ENCODE results near the gene GRID2.
"Not testable (repeated sequence)": the region's sequence is repeated elsewhere in the genome, so short reads cannot be mapped to it uniquely, and the experiment has no call there.

GRID2 gene

GRCh38 chr4:92305878-92306520 is 2.2 kb downstream of the GRID2 start:
- DNase-seq, result no peak

GRCh38 chr4:92307181-92307580 is 3.4 kb downstream of the GRID2 start:
- DNase-seq, result no peak

DNA sequence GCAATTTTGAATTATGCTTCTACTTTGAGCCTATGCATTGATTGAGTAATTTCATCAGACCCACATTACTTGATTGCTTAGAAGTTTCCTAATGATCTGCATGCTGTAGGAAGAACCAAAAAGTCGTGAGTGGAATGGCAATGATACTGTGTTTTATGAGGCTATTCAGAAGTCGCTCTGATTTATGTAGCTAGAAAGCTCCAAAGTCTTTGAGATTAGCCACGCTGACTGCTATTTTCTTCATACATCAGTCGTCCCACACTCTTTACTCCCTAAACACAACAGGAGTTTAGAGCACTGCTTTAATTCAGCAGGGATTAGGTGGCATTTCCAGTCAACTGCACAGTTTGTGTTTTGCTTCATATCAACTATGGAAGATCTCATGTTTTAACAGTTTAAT is 4.1 kb downstream of the GRID2 start:
- DNase-seq, result no peak

DNA sequence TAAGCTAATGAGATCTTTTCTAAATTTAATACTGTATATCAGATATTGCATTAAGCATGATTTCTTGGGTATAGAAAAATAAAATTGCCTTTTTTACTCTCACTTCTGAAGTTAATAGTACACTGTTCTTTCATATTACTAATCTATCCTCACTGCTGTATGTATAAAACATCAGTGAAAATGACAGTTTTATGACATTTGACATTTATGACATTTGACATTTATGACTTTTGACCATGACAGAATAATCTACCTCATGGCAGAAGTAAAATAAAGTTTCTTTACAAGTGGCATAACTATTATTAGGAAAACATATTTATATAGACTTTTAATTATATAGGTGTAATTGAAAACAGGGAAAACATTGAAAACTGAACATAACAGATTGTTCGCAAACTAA is 13.3 kb downstream of the GRID2 start:
- DNase-seq, result no peak

DNA sequence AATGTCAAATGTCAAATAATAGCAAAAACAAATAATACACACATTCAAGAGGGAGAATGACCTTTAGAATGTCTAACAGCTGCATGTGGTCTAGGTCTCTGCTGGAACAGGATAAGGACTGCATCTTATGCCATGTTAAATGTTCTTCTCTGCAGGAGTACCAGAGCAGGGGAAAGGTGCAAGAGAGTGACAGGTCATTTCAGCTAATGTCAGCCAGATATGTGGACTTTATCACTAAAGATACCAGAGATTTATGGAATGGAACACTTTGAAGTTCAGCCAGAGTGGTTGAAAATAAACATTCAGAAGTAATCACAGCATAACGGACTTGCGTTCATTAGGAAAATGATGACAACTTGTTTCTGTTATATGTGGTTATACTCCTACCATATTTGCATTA is 24.3 kb downstream of the GRID2 start:
- no peak for DNase-seq

GRCh38 chr4:92333016-92333415 is 29.2 kb downstream of the GRID2 start:
- DNase-seq, result no peak

GRCh38 chr4:92334716-92335350 is 31.1 kb downstream of the GRID2 start:
- DNase-seq, result no peak

- no peak for DNase-seq
These were observed 35.9 kb downstream of the GRID2 start for GRCh38 chr4:92339676-92340075.

- DNase-seq, result no peak
These were observed 40.5 kb downstream of the GRID2 start for GRCh38 chr4:92344216-92344615.

- no peak for DNase-seq
These were observed 42.5 kb downstream of the GRID2 start for GRCh38 chr4:92346289-92346688.

DNA sequence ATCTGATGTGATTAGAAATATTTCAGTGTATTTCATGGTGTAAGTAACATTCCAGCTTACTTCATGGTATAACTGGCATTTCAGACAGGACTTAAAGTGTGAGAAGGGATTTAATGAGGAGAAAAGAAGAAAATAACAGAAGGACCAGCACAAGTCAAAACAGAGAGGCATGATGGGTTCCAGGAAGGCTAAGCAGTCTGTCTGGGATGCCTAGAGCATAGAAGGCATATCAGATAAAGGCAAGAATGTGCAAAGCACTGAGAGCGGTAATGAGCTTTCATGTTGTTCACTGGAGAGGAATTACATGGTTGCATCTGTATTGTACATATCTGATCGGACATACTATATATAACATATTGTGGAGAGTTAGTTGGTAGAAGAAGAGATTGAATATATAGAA is 54.2 kb downstream of the GRID2 start:
- no peak for DNase-seq

DNA sequence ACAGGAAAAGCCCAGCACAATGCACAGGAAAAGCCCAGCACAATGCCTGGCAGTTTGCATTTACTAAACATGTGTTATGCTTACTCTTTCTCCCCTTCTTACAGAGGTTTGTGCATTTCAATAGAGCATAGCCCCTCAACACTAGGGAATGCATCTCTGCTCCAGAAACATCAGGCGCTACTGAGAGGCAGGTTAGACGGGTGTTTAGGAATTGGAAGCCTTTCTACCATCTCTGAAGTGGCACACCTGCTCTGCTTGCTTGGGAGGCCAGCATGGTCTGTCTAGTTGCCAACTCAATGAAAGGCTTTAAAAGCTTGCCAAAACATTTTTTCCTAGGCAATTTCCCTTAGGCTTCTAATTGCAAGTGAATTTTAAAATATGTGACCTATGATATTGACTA is 55.7 kb downstream of the GRID2 start:
- DNase-seq, result no peak

GRCh38 chr4:92362028-92362427 is 58.3 kb downstream of the GRID2 start:
- DNase-seq, result no peak

- no peak for DNase-seq
These were observed 64.9 kb downstream of the GRID2 start for GRCh38 chr4:92368653-92369052.

- DNase-seq, result no peak
These were observed 77.8 kb downstream of the GRID2 start for GRCh38 chr4:92381616-92382015.

DNA sequence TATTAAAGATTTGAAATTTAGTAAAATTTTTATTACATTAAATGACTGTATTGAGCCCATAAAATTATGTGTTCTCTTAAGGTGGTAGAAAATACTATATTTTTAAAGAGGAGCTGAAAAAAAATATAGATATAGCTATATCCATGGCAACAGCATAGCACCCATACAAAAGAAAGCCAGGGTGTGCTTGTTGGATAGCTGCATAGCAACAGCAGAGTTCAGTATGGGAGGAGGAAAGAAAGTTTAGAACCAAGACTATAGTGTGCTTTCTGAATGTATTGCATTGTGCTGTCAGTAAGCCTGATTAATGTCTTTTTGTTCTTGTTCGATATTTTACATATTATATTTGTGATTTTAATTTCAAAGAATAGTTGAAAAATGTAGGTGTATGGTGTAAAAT is 78.4 kb downstream of the GRID2 start:
- DNase-seq, result no peak

GRCh38 chr4:92387459-92388069 is 83.8 kb downstream of the GRID2 start:
- DNase-seq, result no peak

DNA sequence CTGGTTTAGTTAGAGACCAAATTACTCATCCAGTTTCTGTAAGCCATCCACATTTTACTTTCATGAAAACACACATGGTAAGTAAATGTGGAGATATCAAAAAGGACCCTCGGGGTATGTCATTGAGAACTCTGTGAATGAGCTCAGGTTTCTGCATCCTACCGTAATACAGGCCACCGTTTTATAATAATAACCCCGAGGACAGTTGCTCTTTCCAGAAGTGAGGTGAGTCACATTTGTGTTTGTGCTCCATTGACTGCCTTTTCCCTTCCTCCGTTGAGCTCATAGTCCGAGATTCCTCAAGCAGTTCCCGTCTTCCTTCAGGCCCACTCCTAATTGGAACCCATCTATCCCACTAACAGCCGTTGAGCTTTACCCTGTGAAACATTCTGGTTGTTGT is 95.3 kb downstream of the GRID2 start:
- no peak for DNase-seq

DNA sequence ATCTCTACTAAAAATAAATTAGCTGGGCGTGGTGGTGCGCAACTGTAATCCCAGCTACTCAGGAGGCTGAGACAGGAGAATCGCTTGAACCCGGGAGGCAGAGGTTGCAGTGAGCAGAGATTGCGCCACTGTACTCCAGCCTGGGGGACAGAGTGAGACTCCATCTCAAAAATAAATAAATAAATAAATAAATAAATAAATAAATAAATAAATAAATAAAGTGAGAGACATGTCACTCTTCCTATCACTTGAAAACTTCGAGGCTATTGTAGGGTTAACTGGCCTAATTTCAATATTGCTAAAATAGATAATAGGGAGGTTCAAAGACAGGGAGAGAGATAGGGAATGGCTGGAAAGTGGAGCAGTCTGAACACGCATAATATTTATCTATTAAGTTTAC is 99.8 kb downstream of the GRID2 start:
- DNase-seq, result not testable (repeated sequence)

- DNase-seq, result no peak
These were observed 102.7 kb downstream of the GRID2 start for GRCh38 chr4:92406488-92406887.

- DNase-seq, result no peak
These were observed 118.2 kb downstream of the GRID2 start for GRCh38 chr4:92421920-92422319.

- DNase-seq, result no peak
These were observed 129.5 kb downstream of the GRID2 start for GRCh38 chr4:92433272-92433758.

DNA sequence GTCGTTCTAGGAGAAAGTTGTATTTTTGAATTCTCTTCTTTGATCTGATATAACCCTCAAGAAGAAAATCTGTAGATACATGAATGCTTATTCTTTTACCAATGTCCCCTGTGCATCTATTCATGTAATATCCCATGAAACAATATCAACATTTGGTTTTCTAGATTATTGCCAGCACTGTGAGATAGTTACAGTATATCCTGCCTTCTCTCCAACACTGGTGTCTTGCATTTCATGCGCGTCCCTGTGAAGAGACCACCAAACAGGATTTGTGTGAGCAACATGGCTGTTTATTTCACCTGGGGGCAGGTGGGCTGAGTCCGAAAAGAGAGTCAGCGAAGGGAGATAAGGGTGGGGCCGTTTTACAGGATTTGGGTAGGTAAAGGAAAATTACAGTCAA is 135.0 kb downstream of the GRID2 start:
- not testable (repeated sequence) for DNase-seq

DNA sequence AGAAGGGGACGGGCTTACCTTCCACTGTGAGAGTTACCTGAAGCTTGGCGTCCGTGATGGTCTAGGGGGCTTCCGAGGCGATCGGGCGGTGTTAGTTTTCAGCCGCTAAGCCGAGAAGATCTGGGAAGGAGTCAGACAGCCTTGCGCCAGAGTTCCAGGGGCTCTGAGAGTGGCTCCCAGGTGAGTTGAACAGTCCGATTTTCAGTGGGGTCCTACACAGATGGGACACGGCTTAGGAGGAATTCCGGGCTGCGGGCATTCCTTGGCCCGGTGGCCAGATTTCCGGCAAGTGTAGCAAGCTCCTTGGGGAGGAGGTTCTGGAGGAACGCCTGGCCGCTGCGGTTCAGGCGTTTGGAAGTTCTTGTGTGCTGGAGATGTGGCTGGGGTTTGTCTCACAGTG is 138.4 kb downstream of the GRID2 start:
- DNase-seq, result not testable (repeated sequence)

All from NCI-H2107 (cell line).